ENCODE results near the gene USP17L10.
"Not testable (repeated sequence)": the region's sequence is repeated elsewhere in the genome, so short reads cannot be mapped to it uniquely, and the experiment has no call there.

GRCh38 chr4:9230249-9230648, 19.8 kb downstream of the USP17L10 start:
- TF ChIP-seq, protein P1, sequence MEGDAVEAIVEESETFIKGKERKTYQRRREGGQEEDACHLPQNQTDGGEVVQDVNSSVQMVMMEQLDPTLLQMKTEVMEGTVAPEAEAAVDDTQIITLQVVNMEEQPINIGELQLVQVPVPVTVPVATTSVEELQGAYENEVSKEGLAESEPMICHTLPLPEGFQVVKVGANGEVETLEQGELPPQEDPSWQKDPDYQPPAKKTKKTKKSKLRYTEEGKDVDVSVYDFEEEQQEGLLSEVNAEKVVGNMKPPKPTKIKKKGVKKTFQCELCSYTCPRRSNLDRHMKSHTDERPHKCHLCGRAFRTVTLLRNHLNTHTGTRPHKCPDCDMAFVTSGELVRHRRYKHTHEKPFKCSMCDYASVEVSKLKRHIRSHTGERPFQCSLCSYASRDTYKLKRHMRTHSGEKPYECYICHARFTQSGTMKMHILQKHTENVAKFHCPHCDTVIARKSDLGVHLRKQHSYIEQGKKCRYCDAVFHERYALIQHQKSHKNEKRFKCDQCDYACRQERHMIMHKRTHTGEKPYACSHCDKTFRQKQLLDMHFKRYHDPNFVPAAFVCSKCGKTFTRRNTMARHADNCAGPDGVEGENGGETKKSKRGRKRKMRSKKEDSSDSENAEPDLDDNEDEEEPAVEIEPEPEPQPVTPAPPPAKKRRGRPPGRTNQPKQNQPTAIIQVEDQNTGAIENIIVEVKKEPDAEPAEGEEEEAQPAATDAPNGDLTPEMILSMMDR (conservative IDR thresholded peaks at IDR 0.05; ENCODE audit: low read length) = not testable (repeated sequence)
- not testable (repeated sequence) for TF ChIP-seq EZH2phosphoT487 (IDR thresholded peaks at IDR 0.05; ENCODE audit: borderline replicate concordance)
